NCI-H1436 (cell line): ENCODE measurements around the gene SELENOO.
A peak's percentile ranks its signal among the peaks of the same experiment; 100 is the strongest.

Source experiments
- DNase-seq: peaks from one replicate; lab custom pipeline; 2025; lab: John Stamatoyannopoulos, UW

SELENOO gene

DNA sequence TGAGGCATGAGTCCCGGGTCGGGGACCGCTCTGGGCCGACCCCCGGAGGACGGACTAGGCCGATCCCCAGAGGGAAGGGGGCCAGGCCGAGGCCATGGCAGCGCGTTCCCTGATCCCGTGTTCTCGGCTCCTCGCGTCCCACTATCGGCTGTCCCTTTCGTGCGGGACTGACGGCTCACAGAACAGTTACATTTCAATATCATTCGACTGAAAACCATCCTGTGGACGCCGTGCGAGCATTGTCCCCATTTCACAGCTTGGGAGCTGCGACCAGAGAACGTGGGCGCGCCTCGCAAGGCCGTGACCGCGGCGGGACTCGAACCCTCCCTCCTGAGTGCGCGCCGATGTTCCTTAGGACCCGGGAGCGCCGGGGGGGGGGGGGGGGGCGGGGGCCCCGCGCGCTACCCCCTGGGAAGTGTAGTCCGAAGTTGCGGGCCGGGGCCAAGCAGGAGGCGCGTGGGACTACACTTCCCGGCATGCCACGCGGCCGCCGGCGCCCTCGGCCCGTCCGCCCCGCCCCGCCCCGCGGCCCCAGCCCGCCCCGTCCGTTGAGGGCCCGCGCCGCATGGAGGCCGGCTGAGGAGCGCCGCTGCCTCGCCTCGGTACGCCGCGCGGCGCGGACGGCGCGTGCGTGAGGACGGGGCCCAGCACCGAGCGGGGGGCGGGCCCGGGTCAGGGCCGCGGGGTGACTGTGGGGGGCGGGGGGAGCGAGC is 15.3 kb upstream of the SELENOO start, which contains the start of gene TRABD:
Gene TRABD (plus strand): TSS at position 539 of the 713 bp plus-strand sequence. CDS start 7,148 bp downstream, outside the sequence.
- DNase-seq, result peak; percentile 89

DNA sequence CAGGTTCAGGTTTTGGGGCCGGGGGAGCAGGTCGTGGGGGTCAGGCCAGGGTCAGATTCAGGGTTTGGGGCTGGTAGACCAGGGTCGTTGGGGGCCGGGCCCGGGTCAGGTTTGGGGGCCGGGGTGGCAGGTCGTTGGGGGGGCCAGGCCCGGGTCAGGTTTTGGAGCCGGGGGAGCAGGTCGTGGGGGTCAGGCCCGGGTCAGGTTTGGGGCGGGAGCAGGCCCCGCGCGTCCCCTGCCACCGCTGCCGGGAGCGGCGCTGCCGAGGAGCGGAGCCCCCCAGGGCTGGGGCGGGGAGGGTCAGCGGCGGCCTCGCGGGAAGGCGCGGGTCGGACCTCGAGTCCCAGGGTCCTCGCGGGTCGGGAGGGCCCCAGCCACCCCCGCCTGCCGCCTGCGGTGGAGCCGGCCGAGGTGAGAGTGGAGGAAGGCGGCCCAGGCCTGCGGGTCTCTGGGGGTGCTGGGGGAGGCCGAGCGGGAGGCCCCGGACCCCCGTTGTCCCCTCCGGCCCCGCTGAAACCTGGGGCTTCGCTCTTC is 14.6 kb upstream of the SELENOO start:
- DNase-seq, result no peak

GRCh38 chr22:50186761-50187523 is 13.9 kb upstream of the SELENOO start:
- DNase-seq, result no peak

GRCh38 chr22:50188356-50188755 is 12.5 kb upstream of the SELENOO start:
- no peak for DNase-seq

- no peak for DNase-seq
These were observed 11.5 kb upstream of the SELENOO start for GRCh38 chr22:50189184-50189848.

- no peak for DNase-seq
These were observed 11.0 kb upstream of the SELENOO start for GRCh38 chr22:50189849-50190181.

GRCh38 chr22:50190182-50190940 is 10.4 kb upstream of the SELENOO start:
- peak; percentile 40 for DNase-seq

GRCh38 chr22:50190941-50191741 is 9.7 kb upstream of the SELENOO start:
- DNase-seq, result no peak

GRCh38 chr22:50192436-50193204 is 8.2 kb upstream of the SELENOO start:
- DNase-seq, result no peak

- DNase-seq, result no peak
These were observed 7.2 kb upstream of the SELENOO start for GRCh38 chr22:50193621-50194020.

GRCh38 chr22:50194037-50194805 is 6.6 kb upstream of the SELENOO start:
- no peak for DNase-seq

DNA sequence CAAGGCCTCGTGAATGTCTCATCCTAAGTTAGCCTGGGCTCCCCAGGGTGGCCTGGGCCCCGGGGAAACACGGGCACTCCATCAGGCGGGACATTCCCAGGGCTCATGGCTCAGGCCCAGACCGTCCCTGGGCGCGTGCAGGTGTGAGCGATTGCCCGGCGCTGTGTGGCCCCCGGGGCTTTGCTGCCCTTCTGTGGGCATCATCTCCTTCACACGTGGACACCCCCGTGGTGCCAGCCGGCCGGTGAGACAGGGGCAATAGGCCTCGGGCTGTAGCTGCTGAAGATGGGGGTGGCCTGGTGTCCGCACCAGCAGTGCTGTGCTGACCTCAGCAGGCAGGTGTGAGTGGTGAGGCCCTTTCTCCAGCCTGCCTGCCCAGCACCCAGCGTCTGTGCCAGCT is 4.6 kb upstream of the SELENOO start:
- DNase-seq, result no peak

GRCh38 chr22:50197000-50197800 is 3.6 kb upstream of the SELENOO start:
- no peak for DNase-seq

DNA sequence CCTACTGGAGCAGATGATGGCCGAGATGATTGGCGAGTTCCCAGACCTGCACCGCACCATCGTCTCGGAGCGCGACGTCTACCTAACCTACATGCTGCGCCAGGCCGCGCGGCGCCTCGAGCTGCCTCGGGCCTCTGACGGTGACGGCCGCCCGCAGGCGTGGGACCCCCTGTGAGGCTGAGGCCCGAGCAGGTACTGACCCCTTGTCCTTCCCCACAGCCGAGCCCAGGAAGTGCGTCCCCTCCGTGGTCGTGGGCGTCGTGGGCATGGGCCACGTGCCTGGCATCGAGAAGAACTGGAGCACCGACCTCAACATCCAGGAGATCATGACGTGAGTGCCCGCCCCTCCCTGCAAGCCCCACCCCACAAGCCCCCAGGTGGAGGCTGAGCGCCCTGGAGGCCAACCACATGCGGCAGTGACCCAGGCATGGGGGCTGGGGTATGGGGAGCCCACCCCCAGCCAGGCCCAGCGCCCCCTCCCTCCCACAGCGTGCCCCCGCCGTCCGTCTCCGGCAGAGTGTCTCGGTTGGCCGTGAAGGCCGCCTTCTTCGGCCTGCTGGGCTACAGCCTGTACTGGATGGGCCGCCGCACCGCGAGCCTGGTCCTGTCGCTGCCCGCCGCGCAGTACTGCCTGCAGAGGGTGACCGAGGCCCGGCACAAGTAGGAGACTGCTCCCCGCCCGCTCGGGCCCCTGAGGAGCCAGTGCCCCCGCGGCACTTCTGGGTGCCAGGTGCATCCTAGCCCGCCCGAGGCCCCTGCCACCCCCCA is 2.8 kb upstream of the SELENOO start:
- DNase-seq, result no peak

DNA sequence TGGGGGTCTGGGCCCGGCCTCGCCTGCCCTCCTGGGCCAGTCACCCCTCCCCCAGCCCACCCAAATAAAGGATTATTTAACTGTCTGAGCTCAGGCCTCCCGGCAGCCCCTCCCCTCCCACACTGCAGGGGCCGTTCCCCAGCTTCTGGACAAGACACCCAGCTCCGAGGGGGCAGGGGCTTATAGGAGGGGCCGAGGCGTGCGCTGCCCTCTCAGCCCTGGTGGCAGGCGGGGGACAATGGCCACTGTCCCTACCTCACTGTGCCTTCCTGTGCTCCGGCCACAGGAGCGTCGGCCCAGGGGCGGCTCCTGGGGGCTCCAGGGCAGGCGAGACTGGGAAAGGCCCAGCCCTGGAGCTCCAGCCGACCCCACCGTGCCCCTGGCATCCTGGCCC is 2.2 kb upstream of the SELENOO start:
- DNase-seq, result no peak

DNA sequence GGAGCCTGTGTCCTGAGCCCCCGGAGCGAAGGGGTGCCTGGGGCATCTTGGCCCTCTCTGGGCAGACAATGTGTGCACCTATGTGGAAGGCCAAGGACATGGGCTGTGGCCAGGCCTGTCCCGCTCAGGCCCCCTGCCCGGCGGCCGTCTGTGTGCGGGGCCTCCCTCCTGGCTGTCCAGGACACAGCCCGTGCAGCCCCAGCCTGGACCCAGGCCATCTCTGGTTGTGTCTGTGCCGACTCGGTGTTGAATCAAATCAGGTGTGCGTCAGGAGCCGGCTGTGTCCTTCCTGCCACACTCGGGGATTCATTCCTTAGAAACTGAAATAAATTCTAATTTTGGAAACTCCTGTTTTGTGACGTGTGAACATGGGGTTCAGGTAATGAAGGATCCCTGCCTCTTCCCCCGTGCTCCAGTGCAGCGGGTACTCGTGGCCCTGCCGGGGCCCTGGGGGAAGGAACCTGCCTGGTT is 1.5 kb upstream of the SELENOO start:
- no peak for DNase-seq

DNA sequence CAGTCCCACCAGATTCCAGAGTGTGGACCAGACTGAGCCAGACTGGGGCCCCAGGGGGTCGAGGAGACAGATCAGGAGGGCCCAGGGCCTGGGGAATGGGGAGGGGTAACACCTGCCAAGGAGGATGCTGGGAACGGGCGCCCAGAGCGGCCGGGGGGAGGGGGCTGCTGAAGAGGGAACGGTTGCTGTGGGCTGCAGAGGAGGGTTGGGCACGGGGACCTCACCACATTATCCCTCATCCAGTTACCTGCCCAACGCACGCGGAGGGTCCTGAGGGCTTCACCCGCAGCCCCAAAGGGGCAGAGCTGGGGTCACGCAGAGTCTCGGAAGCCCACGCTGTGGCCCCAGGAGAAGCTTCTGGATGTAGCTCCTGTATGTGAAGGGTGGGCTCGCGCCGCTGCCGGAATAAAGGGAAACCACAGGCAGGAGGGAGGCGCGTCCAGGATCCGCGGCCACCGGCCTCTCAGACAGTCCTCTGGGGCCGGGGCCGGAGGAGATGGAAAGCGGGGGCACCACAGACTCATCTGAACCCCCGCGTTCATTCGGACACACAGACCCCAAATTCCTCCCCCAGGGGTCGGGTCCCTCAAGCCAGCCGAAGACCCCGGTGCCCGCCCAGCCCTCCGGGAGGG is 866 bp upstream of the SELENOO start:
- no peak for DNase-seq
